ENCODE data around the gene LRRC7. TPM values are rescaled to one million over a fixed set of nuclear protein-coding genes. Genes with fewer than 3 reads are reported as not detected.

Gene LRRC7
- total and polyA plus RNA-seq, 2 of the 13 experiments (the other 11 are each of a cell fraction or from before 2014, with no cell fraction given): not detected

DNA sequence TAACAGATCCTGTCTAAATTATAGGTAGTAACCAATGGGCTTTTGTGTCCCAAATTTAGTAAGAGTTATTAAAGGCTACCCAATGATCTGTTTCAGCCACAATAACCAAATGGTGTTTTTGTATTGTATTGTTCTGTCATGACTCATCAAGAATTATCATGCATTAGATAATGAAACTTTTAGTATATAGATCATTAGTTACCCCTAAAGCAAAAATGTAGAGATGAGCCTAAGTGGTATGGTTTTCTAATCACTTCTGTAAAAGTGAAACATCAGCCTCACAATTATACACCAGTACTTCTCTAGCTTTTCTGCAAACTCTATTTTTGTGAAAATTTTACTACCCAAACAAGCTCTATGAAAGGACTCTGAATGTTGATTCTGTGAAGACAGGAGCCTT is 71.4 kb downstream of the LRRC7 start (continued):
- TF ChIP-seq HNF1A (IDR thresholded peaks at IDR 0.05; ENCODE audit: low read depth) (no peak), HNF1A (CRISPR knock-in tag; IDR thresholded peaks at IDR 0.05; ENCODE audit: borderline replicate concordance) (no peak), ZBTB37 (CRISPR knock-in tag; IDR thresholded peaks at IDR 0.05) (no peak)

DNA sequence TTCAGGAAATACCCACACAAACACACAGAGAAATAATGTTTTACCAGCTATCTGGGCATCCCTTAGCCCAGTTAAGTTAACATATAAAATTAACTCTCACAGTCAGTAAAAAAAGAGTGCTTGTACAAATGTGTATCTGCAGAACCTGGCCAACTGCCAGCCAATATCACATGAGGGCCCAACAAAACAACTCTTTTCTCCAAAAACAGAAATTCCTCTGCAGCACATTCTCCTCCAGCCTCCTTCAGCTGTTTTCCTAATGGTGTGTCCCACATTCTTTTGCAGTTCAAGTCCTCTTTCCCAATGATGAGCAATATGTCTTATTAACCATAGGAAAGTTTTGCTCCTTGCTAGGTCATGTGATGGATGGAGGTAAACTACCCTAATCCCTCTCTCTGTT is 75.5 kb downstream of the LRRC7 start:
- no peaks in the 10 kb centered on the region for H3K36me3 ChIP-seq (replicated peaks in 1 of 2; ENCODE audit: control insufficient read depth in 1 of 2, insufficient read depth in 2 of 2, low read length in 2 of 2)
- H4K20me1 ChIP-seq (ENCODE audit: insufficient read depth, low read length): no peaks in the 10 kb centered on the region
- ChIA-PET CTCF (ENCODE audit: low intra/inter-chr PET ratio, low total read pairs) (no interaction called here), POLR2A (no interaction called here)
- 0 out of 2 replicates have a peak, but pooled peaks cover 9% of the 10 kb centered on the region for H3K9me3 ChIP-seq (ENCODE audit: low read length)
- ATAC-seq (no peak), DNase-seq (ENCODE audit: low spot score) (no peak), FAIRE-seq (no peak)
- no peak overlapping the region for H3K4me3 ChIP-seq (replicated peaks in 1 of 3; ENCODE audit: insufficient read depth in 1 of 3, low read depth in 2 of 3, low read length in 3 of 3)
- H3K4me2 ChIP-seq (ENCODE audit: low read depth, low read length): no peak overlapping the region
- in situ Hi-C loops (cut with HindIII; ENCODE audit: extremely low pct_ligation_motif_present, low pct_unique_long_range_greater_than_20kb) (no loop called here), intact Hi-C loops (cut with micrococcal nuclease; ENCODE audit: unreplicated experiment) (no loop called here)
- BruUV-seq (replicated peaks): no TSS peak
- no peak overlapping the region for H3K9ac ChIP-seq (ENCODE audit: insufficient read depth, low read depth, low read length)
- H3K27ac ChIP-seq (ENCODE audit: extremely low read length, insufficient read depth, low read length): no peak overlapping the region
- H2AFZ ChIP-seq (ENCODE audit: low read length): no peak overlapping the region
- no peaks in the 10 kb centered on the region for H3K79me2 ChIP-seq (ENCODE audit: insufficient read depth, low read length)
- H3K4me1 ChIP-seq (ENCODE audit: insufficient read depth, low read length): no peaks in the 10 kb centered on the region
- H3K27me3 ChIP-seq (ENCODE audit: control insufficient read depth in 1 of 2, insufficient read depth in 2 of 2, low read length in 2 of 2): no peaks in the 10 kb centered on the region
- TF ChIP-seq ZNF746 (CRISPR knock-in tag; IDR thresholded peaks at IDR 0.05) (no peak), NFYC (CRISPR knock-in tag; IDR thresholded peaks at IDR 0.05) (no peak), ZNF607 (CRISPR knock-in tag; IDR thresholded peaks at IDR 0.05; ENCODE audit: borderline replicate concordance) (no peak), ZNF207 (IDR thresholded peaks at IDR 0.05; ENCODE audit: borderline replicate concordance) (no peak), PBX2 (CRISPR knock-in tag; IDR thresholded peaks at IDR 0.05) (no peak), MIER3 (CRISPR knock-in tag; IDR thresholded peaks at IDR 0.05; ENCODE audit: borderline replicate concordance) (no peak), ZNF788 (CRISPR knock-in tag; IDR thresholded peaks at IDR 0.05; ENCODE audit: borderline replicate concordance) (no peak), SMC3 (IDR thresholded peaks at IDR 0.05; ENCODE audit: low read length) (no peak), ZNF569 (CRISPR knock-in tag; IDR thresholded peaks at IDR 0.05; ENCODE audit: borderline replicate concordance) (no peak)
- TF ChIP-seq, protein P1, sequence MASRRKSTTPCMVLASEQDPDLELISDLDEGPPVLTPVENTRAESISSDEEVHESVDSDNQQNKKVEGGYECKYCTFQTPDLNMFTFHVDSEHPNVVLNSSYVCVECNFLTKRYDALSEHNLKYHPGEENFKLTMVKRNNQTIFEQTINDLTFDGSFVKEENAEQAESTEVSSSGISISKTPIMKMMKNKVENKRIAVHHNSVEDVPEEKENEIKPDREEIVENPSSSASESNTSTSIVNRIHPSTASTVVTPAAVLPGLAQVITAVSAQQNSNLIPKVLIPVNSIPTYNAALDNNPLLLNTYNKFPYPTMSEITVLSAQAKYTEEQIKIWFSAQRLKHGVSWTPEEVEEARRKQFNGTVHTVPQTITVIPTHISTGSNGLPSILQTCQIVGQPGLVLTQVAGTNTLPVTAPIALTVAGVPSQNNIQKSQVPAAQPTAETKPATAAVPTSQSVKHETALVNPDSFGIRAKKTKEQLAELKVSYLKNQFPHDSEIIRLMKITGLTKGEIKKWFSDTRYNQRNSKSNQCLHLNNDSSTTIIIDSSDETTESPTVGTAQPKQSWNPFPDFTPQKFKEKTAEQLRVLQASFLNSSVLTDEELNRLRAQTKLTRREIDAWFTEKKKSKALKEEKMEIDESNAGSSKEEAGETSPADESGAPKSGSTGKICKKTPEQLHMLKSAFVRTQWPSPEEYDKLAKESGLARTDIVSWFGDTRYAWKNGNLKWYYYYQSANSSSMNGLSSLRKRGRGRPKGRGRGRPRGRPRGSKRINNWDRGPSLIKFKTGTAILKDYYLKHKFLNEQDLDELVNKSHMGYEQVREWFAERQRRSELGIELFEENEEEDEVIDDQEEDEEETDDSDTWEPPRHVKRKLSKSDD (CRISPR knock-in tag; IDR thresholded peaks at IDR 0.05; ENCODE audit: low read depth): no peak
- TF ChIP-seq, protein P2, sequence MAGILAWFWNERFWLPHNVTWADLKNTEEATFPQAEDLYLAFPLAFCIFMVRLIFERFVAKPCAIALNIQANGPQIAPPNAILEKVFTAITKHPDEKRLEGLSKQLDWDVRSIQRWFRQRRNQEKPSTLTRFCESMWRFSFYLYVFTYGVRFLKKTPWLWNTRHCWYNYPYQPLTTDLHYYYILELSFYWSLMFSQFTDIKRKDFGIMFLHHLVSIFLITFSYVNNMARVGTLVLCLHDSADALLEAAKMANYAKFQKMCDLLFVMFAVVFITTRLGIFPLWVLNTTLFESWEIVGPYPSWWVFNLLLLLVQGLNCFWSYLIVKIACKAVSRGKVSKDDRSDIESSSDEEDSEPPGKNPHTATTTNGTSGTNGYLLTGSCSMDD (CRISPR knock-in tag; IDR thresholded peaks at IDR 0.05): no peak

Data from HepG2 (cell line).